ENCODE results near the gene FAHD2A.

GRCh38 chr2:95374451-95374920 lies 28.0 kb upstream of the FAHD2A start:
- TF ChIP-seq CTCF (IDR thresholded peaks at IDR 0.05; ENCODE audit: insufficient read depth, low read length, poor library complexity, severe bottlenecking) (no peak), EZH2phosphoT487 (conservative IDR thresholded peaks at IDR 0.05; ENCODE audit: low read length) (no peak)
